ENCODE measurements around the gene APOL3.

- TF ChIP-seq, protein P1, sequence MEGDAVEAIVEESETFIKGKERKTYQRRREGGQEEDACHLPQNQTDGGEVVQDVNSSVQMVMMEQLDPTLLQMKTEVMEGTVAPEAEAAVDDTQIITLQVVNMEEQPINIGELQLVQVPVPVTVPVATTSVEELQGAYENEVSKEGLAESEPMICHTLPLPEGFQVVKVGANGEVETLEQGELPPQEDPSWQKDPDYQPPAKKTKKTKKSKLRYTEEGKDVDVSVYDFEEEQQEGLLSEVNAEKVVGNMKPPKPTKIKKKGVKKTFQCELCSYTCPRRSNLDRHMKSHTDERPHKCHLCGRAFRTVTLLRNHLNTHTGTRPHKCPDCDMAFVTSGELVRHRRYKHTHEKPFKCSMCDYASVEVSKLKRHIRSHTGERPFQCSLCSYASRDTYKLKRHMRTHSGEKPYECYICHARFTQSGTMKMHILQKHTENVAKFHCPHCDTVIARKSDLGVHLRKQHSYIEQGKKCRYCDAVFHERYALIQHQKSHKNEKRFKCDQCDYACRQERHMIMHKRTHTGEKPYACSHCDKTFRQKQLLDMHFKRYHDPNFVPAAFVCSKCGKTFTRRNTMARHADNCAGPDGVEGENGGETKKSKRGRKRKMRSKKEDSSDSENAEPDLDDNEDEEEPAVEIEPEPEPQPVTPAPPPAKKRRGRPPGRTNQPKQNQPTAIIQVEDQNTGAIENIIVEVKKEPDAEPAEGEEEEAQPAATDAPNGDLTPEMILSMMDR (IDR thresholded peaks at IDR 0.05) = no peak
- TF ChIP-seq POLR2A (IDR thresholded peaks at IDR 0.05) = no peak
Observed at GRCh38 chr22:36148411-36148810, 12.1 kb downstream of the APOL3 start.
